ENCODE measurements around the gene BCAT1.

BCAT1 gene

GRCh38 chr12:24948420-24948756 is 513 bp downstream of the BCAT1 start:
- Histone ChIP-seq H3F3A (ENCODE audit: control insufficient read depth, insufficient read depth) (peaks cover 25% of the 10 kb centered on the region), H3K79me2 (ENCODE audit: control insufficient read depth, low read length) (peaks cover 64% of the 10 kb centered on the region), H4K20me1 (ENCODE audit: control insufficient read depth, insufficient read depth, low read depth, low read length) (peaks cover 5% of the 10 kb centered on the region; the same call in 1 of the 2 replicates), H3K4me2 (ENCODE audit: low read length) (peak overlapping the region; percentile 89), H3K4me1 (ENCODE audit: control insufficient read depth, low read length) (peaks cover 67% of the 10 kb centered on the region), H3K27ac (ENCODE audit: low read depth, low read length) (peak overlapping the region; percentile 81), H3K4me3 (ENCODE audit: low read length) (peak overlapping the region; percentile 98), H3K36me3 (ENCODE audit: control insufficient read depth, low read length) (peaks cover 49% of the 10 kb centered on the region), H3K9me2 (replicated peaks; ENCODE audit: control insufficient read depth, low read length) (no peaks in the 10 kb centered on the region), H3K9me3 (ENCODE audit: control insufficient read depth, insufficient read depth, low read length) (no peaks in the 10 kb centered on the region), H3K27me3 (ENCODE audit: control insufficient read depth, low read length) (no peaks in the 10 kb centered on the region; the same call in 1 of the 2 replicates)
- TF ChIP-seq EZH2phosphoT487 (IDR thresholded peaks at IDR 0.05; ENCODE audit: borderline replicate concordance, low read length): no peak
- no peak for TF ChIP-seq CTCF (IDR thresholded peaks at IDR 0.05; ENCODE audit: low read depth, low read length, poor library complexity, severe bottlenecking)

GRCh38 chr12:24947541-24948419 is 1.1 kb downstream of the BCAT1 start:
- Histone ChIP-seq H3K4me2 (ENCODE audit: low read length) (peak overlapping the region; percentile 89), H3K4me1 (ENCODE audit: control insufficient read depth, low read length) (peaks cover 65% of the 10 kb centered on the region), H3K79me2 (ENCODE audit: control insufficient read depth, low read length) (peaks cover 70% of the 10 kb centered on the region), H3F3A (ENCODE audit: control insufficient read depth, insufficient read depth) (peaks cover 25% of the 10 kb centered on the region), H4K20me1 (ENCODE audit: control insufficient read depth, insufficient read depth, low read depth, low read length) (peaks cover 5% of the 10 kb centered on the region; the same call in 1 of the 2 replicates), H3K27me3 (ENCODE audit: control insufficient read depth, low read length) (no peaks in the 10 kb centered on the region; the same call in 1 of the 2 replicates), H3K9me2 (replicated peaks; ENCODE audit: control insufficient read depth, low read length) (no peaks in the 10 kb centered on the region), H3K9me3 (ENCODE audit: control insufficient read depth, insufficient read depth, low read length) (no peaks in the 10 kb centered on the region), H3K4me3 (ENCODE audit: low read length) (peak overlapping the region; percentile 98), H3K36me3 (ENCODE audit: control insufficient read depth, low read length) (peaks cover 54% of the 10 kb centered on the region), H3K27ac (ENCODE audit: low read depth, low read length) (peak overlapping the region; percentile 81)
- TF ChIP-seq EZH2phosphoT487 (IDR thresholded peaks at IDR 0.05; ENCODE audit: borderline replicate concordance, low read length): no peak
- no peak for TF ChIP-seq CTCF (IDR thresholded peaks at IDR 0.05; ENCODE audit: low read depth, low read length, poor library complexity, severe bottlenecking)

- H3K4me3 ChIP-seq (ENCODE audit: low read length): peak overlapping the region; percentile 98
- H3F3A ChIP-seq (ENCODE audit: control insufficient read depth, insufficient read depth): peaks cover 17% of the 10 kb centered on the region
- H3K9me2 ChIP-seq (replicated peaks; ENCODE audit: control insufficient read depth, low read length): no peaks in the 10 kb centered on the region
- no peaks in the 10 kb centered on the region for H3K9me3 ChIP-seq (ENCODE audit: control insufficient read depth, insufficient read depth, low read length)
- peaks cover 12% of the 10 kb centered on the region for H4K20me1 ChIP-seq (ENCODE audit: control insufficient read depth, insufficient read depth, low read depth, low read length)
- no peak for TF ChIP-seq EZH2phosphoT487 (IDR thresholded peaks at IDR 0.05; ENCODE audit: borderline replicate concordance, low read length)
- no peak for TF ChIP-seq CTCF (IDR thresholded peaks at IDR 0.05; ENCODE audit: low read depth, low read length, poor library complexity, severe bottlenecking)
- H3K27me3 ChIP-seq (ENCODE audit: control insufficient read depth, low read length): no peaks in the 10 kb centered on the region; the same call in 1 of the 2 replicates
- H3K36me3 ChIP-seq (ENCODE audit: control insufficient read depth, low read length): peaks cover 73% of the 10 kb centered on the region
- H3K4me2 ChIP-seq (ENCODE audit: low read length): peak overlapping the region; percentile 89
- H3K79me2 ChIP-seq (ENCODE audit: control insufficient read depth, low read length): peaks cover 89% of the 10 kb centered on the region
- H3K4me1 ChIP-seq (ENCODE audit: control insufficient read depth, low read length): peaks cover 47% of the 10 kb centered on the region
- H3K27ac ChIP-seq (ENCODE audit: low read depth, low read length): no peak overlapping the region
These were observed 3.1 kb downstream of the BCAT1 start for GRCh38 chr12:24945845-24946244.

All from DOHH2 (cell line).